NCI-H146 (cell line): ENCODE results near the gene PRXL2C.
"Not testable (repeated sequence)": the region's sequence is repeated elsewhere in the genome, so short reads cannot be mapped to it uniquely, and the experiment has no call there.

Experiments used
- DNase-seq: peaks from one replicate; lab custom pipeline; 2025; lab: John Stamatoyannopoulos, UW

PRXL2C gene

GRCh38 chr9:96649620-96650324 is 5.3 kb downstream of the PRXL2C start:
- no peak for DNase-seq

GRCh38 chr9:96646081-96646991 is 8.8 kb downstream of the PRXL2C start:
- DNase-seq: no peak

- DNase-seq: peak; percentile 82
Observed at GRCh38 chr9:96644137-96644536, 11.0 kb downstream of the PRXL2C start.

GRCh38 chr9:96641514-96641913 is 13.6 kb downstream of the PRXL2C start:
- DNase-seq: no peak

GRCh38 chr9:96638606-96639364 is 16.3 kb downstream of the PRXL2C start:
- no peak for DNase-seq

GRCh38 chr9:96636368-96636767 is 18.7 kb downstream of the PRXL2C start:
- DNase-seq: no peak

GRCh38 chr9:96633579-96633978 is 21.5 kb downstream of the PRXL2C start:
- not testable (repeated sequence) for DNase-seq

GRCh38 chr9:96626912-96627311 is 28.2 kb downstream of the PRXL2C start:
- DNase-seq: no peak

GRCh38 chr9:96621618-96622017 is 33.5 kb downstream of the PRXL2C start:
- DNase-seq: no peak

GRCh38 chr9:96620832-96621269 is 34.3 kb downstream of the PRXL2C start:
- DNase-seq: no peak

- no peak for DNase-seq
Observed at GRCh38 chr9:96620181-96620514, 35.0 kb downstream of the PRXL2C start.

GRCh38 chr9:96619491-96620180 is 35.5 kb downstream of the PRXL2C start, which contains the start of gene CDC14B:
Gene CDC14B (minus strand): TSS chr9:96619843. CDS start chr9:96619378, 465 bp downstream.
- peak; percentile 79 for DNase-seq

- DNase-seq: no peak
Observed at GRCh38 chr9:96619124-96619465, 36.0 kb downstream of the PRXL2C start.

- peak; percentile 26 for DNase-seq
Observed at GRCh38 chr9:96618209-96619123, 36.7 kb downstream of the PRXL2C start.

GRCh38 chr9:96617439-96618185 is 37.5 kb downstream of the PRXL2C start:
- no peak for DNase-seq

GRCh38 chr9:96616817-96617438 is 38.2 kb downstream of the PRXL2C start:
- no peak for DNase-seq

- no peak for DNase-seq
Observed at GRCh38 chr9:96615411-96615810, 39.7 kb downstream of the PRXL2C start.

GRCh38 chr9:96614664-96615063 is 40.5 kb downstream of the PRXL2C start:
- not testable (repeated sequence) for DNase-seq

- no peak for DNase-seq
Observed at GRCh38 chr9:96612966-96613589, 42.0 kb downstream of the PRXL2C start.
